NCI-H2171 (cell line): ENCODE measurements around the gene TCP10L.
"Not testable (repeated sequence)": the region's sequence is repeated elsewhere in the genome, so short reads cannot be mapped to it uniquely, and the experiment has no call there.

ENCODE experiments used
- DNase-seq: peaks from one replicate; lab custom pipeline; 2025; lab: John Stamatoyannopoulos, UW

Gene TCP10L

GRCh38 chr21:32585970-32586369 lies 647 bp upstream of the TCP10L start:
- no peak for DNase-seq

- no peak for DNase-seq
These were observed 851 bp downstream of the TCP10L start for GRCh38 chr21:32584472-32584871.

- DNase-seq: no peak
These were observed 3.6 kb downstream of the TCP10L start for GRCh38 chr21:32581732-32582131.

GRCh38 chr21:32580949-32581348 lies 4.4 kb downstream of the TCP10L start:
- no peak for DNase-seq

GRCh38 chr21:32578107-32578691 lies 7.1 kb downstream of the TCP10L start:
- no peak for DNase-seq

GRCh38 chr21:32576011-32576410 lies 9.3 kb downstream of the TCP10L start:
- no peak for DNase-seq

GRCh38 chr21:32574946-32575925 lies 10.1 kb downstream of the TCP10L start:
- DNase-seq: no peak

GRCh38 chr21:32572574-32573420 lies 12.5 kb downstream of the TCP10L start:
- DNase-seq: peak; percentile 80

GRCh38 chr21:32570456-32570855 lies 14.9 kb downstream of the TCP10L start:
- no peak for DNase-seq

- peak; percentile 77 for DNase-seq
These were observed 15.8 kb downstream of the TCP10L start for GRCh38 chr21:32569261-32570230.

- no peak for DNase-seq
These were observed 17.7 kb downstream of the TCP10L start for GRCh38 chr21:32567626-32568025.

- no peak for DNase-seq
These were observed 18.5 kb downstream of the TCP10L start for GRCh38 chr21:32566741-32567389.

- DNase-seq: no peak
These were observed 19.4 kb downstream of the TCP10L start for GRCh38 chr21:32565856-32566465.

GRCh38 chr21:32562915-32563314 lies 22.4 kb downstream of the TCP10L start:
- no peak for DNase-seq

- DNase-seq: no peak
These were observed 22.9 kb downstream of the TCP10L start for GRCh38 chr21:32562426-32562825.

- DNase-seq: not testable (repeated sequence)
These were observed 23.8 kb downstream of the TCP10L start for GRCh38 chr21:32561476-32561875.

- DNase-seq: no peak
These were observed 24.4 kb downstream of the TCP10L start for GRCh38 chr21:32560896-32561295.

- no peak for DNase-seq
These were observed 26.2 kb downstream of the TCP10L start for GRCh38 chr21:32559006-32559610.

- no peak for DNase-seq
These were observed 27.2 kb downstream of the TCP10L start for GRCh38 chr21:32558106-32558505.
